HL-60 (cell line): Measurements from ENCODE around the gene RFX8.

ENCODE experiments used
- DNase-seq, 2 experiments: peaks; one replicate each; pipeline ENCODE4 v3.0.0-alpha.2; 2010 to 2020; ENCODE audit warnings: low read depth in 1 of 2, low spot score in 1 of 2
- H3K27ac ChIP-seq: fragments of 250-450 bp; sonication (Bioruptor Pico); replicated peaks from 2 replicates; pipeline ENCODE4 v1.5.1; 2020; ENCODE audit warnings: mild to moderate bottlenecking, moderate library complexity
- H3K27me3 ChIP-seq: fragments of 250-450 bp; sonication (Bioruptor Pico); 2 replicates; pipeline ENCODE4 v1.5.1; 2021; ENCODE audit warnings: mild to moderate bottlenecking, moderate library complexity; ENCODE audit not compliant: insufficient read depth, poor library complexity, severe bottlenecking
- H3K4me3 ChIP-seq: replicated peaks from 2 replicates; pipeline ENCODE4 v1.5.1; 2011; ENCODE audit warnings: mild to moderate bottlenecking, control low read depth, low read length; ENCODE audit not compliant: insufficient read depth
- GABPA ChIP-seq: IDR thresholded peaks from 2 replicates; pipeline ENCODE4 v1.6.1; 2012; ENCODE audit warnings: low read depth
- POLR2AphosphoS5 ChIP-seq: IDR thresholded peaks from 2 replicates; pipeline ENCODE4 v1.6.1; 2012; ENCODE audit warnings: low read depth
- SPI1 ChIP-seq: IDR thresholded peaks from 2 replicates; pipeline ENCODE4 v1.6.1; 2012; ENCODE audit warnings: low read depth, mild to moderate bottlenecking, borderline replicate concordance
- TF ChIP-seq, protein P1 (sequence below): IDR thresholded peaks from one replicate; pipeline ENCODE4 v1.5.1; 2011; ENCODE audit warnings: low read length, control low read depth, inconsistent platforms; ENCODE audit not compliant: insufficient read depth
- TF ChIP-seq, protein P2 (sequence below): IDR thresholded peaks from 2 replicates; pipeline ENCODE4 v1.6.1; 2012; ENCODE audit warnings: low read depth; ENCODE audit not compliant: insufficient replicate concordance

RFX8 gene

DNA sequence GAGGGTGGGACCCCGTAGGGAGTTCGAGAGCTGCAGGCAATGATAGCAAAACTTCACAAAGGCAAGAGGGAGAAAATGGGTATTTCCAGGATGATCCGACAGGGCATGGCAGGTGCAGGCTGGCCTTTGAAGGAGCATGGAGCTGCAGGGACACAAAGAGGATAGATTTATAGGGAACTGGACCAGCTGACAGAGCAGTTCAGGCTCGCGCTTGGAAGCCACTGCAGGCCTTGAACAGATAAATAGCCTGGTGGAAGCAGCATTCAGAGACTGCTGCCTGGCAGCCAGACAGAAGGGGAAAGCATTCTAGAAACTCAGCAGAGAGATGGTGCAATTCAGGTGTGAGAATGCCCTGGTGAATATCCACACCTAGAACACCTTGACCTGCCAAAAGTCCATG, 58.3 kb downstream of the RFX8 start:
- Histone ChIP-seq H3K27ac (no peak overlapping the region), H3K27me3 (no peaks in the 10 kb centered on the region), H3K4me3 (no peak overlapping the region)
- DNase-seq, result no peak
- TF ChIP-seq POLR2AphosphoS5 (no peak), SPI1 (no peak), GABPA (no peak)
- TF ChIP-seq, protein P1, sequence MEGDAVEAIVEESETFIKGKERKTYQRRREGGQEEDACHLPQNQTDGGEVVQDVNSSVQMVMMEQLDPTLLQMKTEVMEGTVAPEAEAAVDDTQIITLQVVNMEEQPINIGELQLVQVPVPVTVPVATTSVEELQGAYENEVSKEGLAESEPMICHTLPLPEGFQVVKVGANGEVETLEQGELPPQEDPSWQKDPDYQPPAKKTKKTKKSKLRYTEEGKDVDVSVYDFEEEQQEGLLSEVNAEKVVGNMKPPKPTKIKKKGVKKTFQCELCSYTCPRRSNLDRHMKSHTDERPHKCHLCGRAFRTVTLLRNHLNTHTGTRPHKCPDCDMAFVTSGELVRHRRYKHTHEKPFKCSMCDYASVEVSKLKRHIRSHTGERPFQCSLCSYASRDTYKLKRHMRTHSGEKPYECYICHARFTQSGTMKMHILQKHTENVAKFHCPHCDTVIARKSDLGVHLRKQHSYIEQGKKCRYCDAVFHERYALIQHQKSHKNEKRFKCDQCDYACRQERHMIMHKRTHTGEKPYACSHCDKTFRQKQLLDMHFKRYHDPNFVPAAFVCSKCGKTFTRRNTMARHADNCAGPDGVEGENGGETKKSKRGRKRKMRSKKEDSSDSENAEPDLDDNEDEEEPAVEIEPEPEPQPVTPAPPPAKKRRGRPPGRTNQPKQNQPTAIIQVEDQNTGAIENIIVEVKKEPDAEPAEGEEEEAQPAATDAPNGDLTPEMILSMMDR, result no peak
- TF ChIP-seq, protein P2, sequence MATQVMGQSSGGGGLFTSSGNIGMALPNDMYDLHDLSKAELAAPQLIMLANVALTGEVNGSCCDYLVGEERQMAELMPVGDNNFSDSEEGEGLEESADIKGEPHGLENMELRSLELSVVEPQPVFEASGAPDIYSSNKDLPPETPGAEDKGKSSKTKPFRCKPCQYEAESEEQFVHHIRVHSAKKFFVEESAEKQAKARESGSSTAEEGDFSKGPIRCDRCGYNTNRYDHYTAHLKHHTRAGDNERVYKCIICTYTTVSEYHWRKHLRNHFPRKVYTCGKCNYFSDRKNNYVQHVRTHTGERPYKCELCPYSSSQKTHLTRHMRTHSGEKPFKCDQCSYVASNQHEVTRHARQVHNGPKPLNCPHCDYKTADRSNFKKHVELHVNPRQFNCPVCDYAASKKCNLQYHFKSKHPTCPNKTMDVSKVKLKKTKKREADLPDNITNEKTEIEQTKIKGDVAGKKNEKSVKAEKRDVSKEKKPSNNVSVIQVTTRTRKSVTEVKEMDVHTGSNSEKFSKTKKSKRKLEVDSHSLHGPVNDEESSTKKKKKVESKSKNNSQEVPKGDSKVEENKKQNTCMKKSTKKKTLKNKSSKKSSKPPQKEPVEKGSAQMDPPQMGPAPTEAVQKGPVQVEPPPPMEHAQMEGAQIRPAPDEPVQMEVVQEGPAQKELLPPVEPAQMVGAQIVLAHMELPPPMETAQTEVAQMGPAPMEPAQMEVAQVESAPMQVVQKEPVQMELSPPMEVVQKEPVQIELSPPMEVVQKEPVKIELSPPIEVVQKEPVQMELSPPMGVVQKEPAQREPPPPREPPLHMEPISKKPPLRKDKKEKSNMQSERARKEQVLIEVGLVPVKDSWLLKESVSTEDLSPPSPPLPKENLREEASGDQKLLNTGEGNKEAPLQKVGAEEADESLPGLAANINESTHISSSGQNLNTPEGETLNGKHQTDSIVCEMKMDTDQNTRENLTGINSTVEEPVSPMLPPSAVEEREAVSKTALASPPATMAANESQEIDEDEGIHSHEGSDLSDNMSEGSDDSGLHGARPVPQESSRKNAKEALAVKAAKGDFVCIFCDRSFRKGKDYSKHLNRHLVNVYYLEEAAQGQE, result no peak

DNA sequence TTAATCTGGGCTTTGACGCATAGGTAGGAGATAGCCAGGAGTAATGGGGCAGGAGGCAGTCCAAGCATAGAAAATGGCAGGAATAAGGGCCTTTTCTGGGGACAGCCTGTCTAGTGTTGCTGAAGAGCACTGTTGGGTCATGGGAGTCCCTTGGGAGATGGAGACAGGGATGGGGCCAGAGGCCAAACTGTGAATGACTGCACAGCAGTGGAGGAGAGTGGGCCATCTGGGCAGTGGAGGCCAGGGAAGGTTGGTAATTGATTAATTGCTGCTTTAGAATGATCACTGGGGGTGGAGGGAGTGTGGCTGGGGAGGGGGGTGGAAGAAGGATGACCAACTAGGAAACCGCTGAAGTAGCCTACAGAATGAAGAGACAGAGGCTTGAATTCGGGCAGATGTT, 59.0 kb downstream of the RFX8 start:
- DNase-seq, result no peak
- TF ChIP-seq GABPA (no peak), SPI1 (no peak), POLR2AphosphoS5 (no peak)
- TF ChIP-seq, protein P2, result no peak
- TF ChIP-seq, protein P1, result no peak
- Histone ChIP-seq H3K27me3 (no peaks in the 10 kb centered on the region), H3K4me3 (no peak overlapping the region), H3K27ac (no peak overlapping the region)

DNA sequence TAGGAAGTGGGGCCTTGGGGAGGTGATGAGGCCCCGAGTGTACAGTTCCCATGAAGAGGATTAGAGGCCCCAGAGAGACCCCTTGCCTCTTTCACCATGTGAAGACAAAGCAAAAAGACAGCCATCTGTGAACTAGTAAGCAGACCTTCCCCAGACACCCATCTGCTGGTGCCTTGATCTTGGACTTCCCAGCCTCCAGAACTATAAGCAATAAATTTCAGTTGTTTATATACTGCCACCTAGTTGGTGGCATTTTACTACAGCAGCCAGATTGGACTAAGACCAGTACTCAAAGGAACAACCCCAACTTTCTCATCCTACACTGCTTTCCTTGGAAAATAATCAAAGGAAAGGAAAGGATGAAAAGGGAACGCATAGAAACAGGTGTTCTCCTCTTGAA, 59.7 kb downstream of the RFX8 start:
- Histone ChIP-seq H3K27ac (no peak overlapping the region), H3K27me3 (no peaks in the 10 kb centered on the region), H3K4me3 (no peak overlapping the region)
- DNase-seq, result no peak
- no peak for TF ChIP-seq GABPA

DNA sequence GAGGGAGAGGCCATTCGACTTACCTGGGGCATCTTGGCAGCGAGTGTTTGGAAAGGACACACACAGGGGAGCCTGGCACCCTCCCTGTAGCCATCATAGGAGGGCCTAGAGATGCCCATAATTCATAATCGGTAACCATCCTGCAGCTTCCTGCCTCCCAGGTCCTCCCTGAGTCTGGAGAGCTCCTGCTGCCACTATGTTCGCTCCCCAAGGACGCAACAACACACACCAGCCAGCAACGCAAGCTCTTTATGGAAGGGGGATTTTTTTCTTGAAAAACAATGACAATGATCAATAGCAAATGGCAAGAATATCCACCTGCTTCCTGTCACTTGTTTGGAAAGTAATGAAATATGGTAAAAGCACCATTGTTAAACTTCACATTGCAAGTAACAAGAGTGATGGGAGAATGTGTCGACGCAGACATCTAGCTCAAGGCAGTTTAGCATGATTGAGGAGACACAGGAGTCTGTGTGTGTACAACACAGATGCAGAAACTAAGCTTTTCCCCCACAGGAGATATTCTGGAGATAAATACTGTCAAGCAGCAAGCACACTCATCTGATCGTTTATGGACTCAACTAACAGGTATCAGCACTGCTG, 62.7 kb downstream of the RFX8 start:
- Histone ChIP-seq H3K27me3 (no peaks in the 10 kb centered on the region), H3K27ac (no peak overlapping the region), H3K4me3 (no peak overlapping the region)
- TF ChIP-seq GABPA, result no peak
- TF ChIP-seq, protein P1, result no peak
- no peak for TF ChIP-seq POLR2AphosphoS5
- TF ChIP-seq, protein P2, result no peak
- no peak for DNase-seq
